Measurements from ENCODE around the gene TNFRSF25.

Gene TNFRSF25, protein sequence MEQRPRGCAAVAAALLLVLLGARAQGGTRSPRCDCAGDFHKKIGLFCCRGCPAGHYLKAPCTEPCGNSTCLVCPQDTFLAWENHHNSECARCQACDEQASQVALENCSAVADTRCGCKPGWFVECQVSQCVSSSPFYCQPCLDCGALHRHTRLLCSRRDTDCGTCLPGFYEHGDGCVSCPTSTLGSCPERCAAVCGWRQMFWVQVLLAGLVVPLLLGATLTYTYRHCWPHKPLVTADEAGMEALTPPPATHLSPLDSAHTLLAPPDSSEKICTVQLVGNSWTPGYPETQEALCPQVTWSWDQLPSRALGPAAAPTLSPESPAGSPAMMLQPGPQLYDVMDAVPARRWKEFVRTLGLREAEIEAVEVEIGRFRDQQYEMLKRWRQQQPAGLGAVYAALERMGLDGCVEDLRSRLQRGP
- total RNA-seq = 125 to 342 (median 170) reads per million in 9 experiments

DNA sequence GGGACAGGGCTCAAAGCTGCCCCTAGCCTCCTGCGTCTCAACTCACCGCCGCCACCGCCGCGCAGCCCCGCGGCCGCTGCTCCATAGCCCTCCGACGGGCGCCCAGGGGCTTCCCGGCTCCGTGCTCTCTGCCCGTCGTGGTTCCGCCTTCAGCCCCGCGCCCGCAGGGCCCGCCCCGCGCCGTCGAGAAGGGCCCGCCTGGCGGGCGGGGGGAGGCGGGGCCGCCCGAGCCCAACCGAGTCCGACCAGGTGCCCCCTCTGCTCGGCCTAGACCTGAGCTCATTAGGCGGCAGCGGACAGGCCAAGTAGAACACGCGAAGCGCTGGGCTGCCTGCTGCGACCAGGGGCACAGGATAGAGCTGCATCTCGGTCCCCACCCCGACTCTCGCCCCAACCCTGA is at the start of gene TNFRSF25:
TSS of gene TNFRSF25 (minus strand) at position 151 of the 400 bp plus-strand sequence. CDS start at position 85, 66 bp downstream.
- ATAC-seq (replicated peaks) (peak; percentile 75), DNase-seq (peak; percentile 40 to 63 (median 52))
- H3K27me3 Mint-ChIP-seq = peaks cover 9% of the 10 kb centered on the region in 2 donors
- peak within 1 kb of the TSS; percentile 89 to 97 for H3K27ac Mint-ChIP-seq
- no peaks in the 10 kb centered on the region for H3K9me3 Mint-ChIP-seq
- H3K36me3 Mint-ChIP-seq (ENCODE audit: insufficient read depth) = peaks cover 45% of the 10 kb centered on the region
- H3K4me3 Mint-ChIP-seq = peak within 1 kb of the TSS; percentile 83 to 86
- H3K4me1 Mint-ChIP-seq (ENCODE audit: low read depth in 2 of 2) = peaks cover 14 to 24% of the 10 kb centered on the region in 2 donors

DNA sequence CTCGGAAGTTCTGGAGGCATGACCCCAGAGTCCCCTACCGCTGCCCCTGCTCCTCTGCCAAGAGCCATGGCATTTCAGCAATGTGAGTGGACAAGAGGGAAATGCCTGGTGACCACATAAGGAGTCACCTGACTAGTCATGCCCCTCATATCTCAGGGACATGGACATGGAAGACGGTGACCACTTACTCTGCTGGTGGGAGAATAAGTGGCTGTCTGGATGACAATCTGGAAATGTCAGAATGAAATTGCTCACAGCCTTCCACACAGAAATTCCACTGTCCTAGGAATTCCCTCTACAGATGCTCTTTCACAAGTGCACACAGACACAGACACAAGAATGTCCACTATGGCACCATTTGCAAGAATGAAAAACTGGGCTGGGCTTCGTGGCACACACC is 49.8 kb upstream of the TNFRSF25 start:
- Mint-ChIP-seq H3K27me3 (no peaks in the 10 kb centered on the region), H3K4me3 (no peak overlapping the region), H3K36me3 (ENCODE audit: insufficient read depth) (no peaks in the 10 kb centered on the region), H3K27ac (no peak overlapping the region), H3K9me3 (no peaks in the 10 kb centered on the region), H3K4me1 (ENCODE audit: low read depth in 2 of 2) (no peaks in the 10 kb centered on the region)
- DNase-seq = no peak
- no peak for ATAC-seq (replicated peaks)

DNA sequence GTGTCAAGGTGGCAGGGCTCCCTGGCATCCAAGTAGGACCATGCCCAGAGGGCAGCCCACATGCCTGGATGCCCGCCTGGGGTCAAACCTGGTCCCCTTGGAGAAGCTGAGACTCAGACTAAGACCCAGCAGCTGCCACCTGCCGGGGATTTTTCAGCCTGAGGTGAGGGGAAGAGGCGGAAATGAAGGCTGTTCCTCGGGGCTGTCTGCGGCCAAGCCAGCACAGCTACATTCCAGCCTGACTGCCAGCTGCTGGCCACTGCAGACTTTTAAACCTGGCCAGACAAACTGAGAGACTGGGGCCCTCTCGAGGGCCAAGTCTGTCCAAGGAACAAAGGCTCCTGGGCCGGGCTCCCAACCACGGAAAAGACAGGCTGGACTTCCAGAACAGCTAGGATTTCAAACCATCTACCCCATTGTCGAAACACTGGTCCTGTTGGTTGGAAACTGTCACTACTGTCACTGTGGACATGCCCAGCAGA is 47.4 kb upstream of the TNFRSF25 start:
- ATAC-seq (replicated peaks) (no peak), DNase-seq (no peak)
- Mint-ChIP-seq H3K4me3 (no peak overlapping the region), H3K4me1 (ENCODE audit: low read depth in 2 of 2) (no peaks in the 10 kb centered on the region), H3K27ac (no peak overlapping the region), H3K27me3 (peaks cover 0 to 5% of the 10 kb centered on the region in 2 donors), H3K9me3 (no peaks in the 10 kb centered on the region), H3K36me3 (ENCODE audit: insufficient read depth) (no peaks in the 10 kb centered on the region)

DNA sequence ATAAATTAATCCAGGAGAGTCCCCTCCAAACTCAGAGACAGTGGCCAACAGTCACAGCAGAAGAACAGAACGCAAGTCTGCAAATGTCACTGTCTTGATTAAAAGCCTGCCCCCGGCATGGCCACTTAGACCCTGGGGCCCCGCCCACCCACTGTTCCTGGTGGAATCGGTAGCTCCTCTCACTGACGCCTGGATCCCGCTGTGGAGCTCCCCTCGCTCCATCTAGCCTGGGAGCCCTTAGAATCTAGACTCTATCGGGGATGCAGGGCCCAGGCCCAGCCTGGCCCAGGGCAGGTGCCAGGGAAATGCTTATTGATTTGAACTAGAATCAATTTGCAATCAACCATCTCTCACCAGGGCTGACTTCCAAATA is 46.9 kb upstream of the TNFRSF25 start:
- no peak overlapping the region for H3K27ac Mint-ChIP-seq
- H3K36me3 Mint-ChIP-seq (ENCODE audit: insufficient read depth) = no peaks in the 10 kb centered on the region
- no peaks in the 10 kb centered on the region for H3K4me1 Mint-ChIP-seq (ENCODE audit: low read depth in 2 of 2)
- H3K27me3 Mint-ChIP-seq = peaks cover 0 to 8% of the 10 kb centered on the region in 2 donors
- H3K4me3 Mint-ChIP-seq = no peak overlapping the region
- DNase-seq = no peak
- no peak for ATAC-seq (replicated peaks)
- H3K9me3 Mint-ChIP-seq = no peaks in the 10 kb centered on the region

DNA sequence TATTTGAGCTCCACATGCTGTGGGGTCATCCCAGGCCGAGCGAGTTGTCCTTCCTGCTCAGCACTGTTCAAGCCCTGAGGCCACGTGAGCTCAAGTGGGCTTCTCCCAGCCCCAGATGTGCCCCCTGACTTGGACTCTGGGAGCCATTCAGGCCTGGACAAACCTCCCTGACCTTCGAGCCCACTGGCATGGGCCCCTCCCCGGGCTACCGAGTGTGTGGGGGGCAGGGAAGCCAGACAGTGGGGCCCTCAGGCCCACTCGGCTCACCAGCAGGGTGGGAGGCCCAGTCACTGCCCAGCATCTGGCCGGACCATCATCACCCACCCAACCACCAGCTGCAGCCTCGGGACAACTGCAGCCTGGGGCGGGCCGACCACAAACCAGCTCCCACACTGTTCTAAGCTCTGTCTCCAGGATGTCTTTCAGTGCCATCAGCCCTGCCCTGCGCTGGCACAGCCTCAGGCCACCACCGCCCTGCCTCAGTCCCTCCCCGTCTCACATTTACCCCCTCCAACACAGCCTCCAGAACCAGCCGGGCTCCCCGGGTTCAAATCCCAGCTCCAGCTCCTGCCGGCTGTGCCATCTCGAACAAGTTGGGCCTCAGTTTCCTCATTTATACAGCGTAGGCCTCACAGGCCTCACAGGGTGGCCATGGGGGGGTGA is 46.4 kb upstream of the TNFRSF25 start:
- no peak for ATAC-seq (replicated peaks)
- Mint-ChIP-seq H3K4me3 (no peak overlapping the region), H3K4me1 (ENCODE audit: low read depth in 2 of 2) (no peaks in the 10 kb centered on the region), H3K9me3 (no peaks in the 10 kb centered on the region), H3K36me3 (ENCODE audit: insufficient read depth) (no peaks in the 10 kb centered on the region), H3K27ac (no peak overlapping the region), H3K27me3 (peaks cover 0 to 8% of the 10 kb centered on the region in 2 donors)
- no peak for DNase-seq

DNA sequence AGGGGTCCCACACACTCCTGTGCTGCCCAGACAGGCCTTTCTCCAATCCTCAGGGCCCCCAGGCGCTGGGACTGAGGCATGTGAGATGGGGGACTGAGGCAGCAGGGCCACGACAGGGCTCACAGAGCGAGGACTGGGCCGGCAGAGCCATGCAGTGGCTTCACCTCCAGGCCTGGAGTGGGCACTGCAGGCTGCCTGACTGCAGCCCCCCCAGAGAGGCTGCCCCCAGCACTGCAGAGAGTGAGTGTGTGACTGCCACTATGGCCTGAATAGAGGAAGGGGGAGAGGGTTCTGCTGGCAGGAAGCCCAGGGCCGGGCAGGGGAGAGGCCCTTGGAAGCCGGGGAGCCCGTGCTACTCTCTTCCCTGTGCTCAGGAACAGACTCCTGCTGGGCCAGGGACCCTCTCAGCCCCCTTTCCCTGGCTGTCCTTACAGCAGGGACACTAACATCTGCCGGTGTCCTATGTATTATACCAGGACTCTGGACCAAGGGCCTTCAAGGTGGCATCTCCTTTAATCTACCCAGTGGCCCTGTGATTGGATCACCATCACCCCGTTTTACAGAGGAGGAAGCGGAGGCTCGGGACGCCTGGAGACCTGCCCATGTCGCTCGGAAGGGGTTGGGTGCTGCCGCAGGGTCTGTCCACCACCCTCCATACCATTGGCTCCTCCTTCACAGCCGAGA is 45.7 kb upstream of the TNFRSF25 start:
- Mint-ChIP-seq H3K27ac (no peak overlapping the region), H3K4me3 (no peak overlapping the region), H3K27me3 (peaks cover 5 to 14% of the 10 kb centered on the region in 2 donors), H3K9me3 (no peaks in the 10 kb centered on the region), H3K4me1 (ENCODE audit: low read depth in 2 of 2) (no peaks in the 10 kb centered on the region), H3K36me3 (ENCODE audit: insufficient read depth) (no peaks in the 10 kb centered on the region)
- no peak for DNase-seq
- ATAC-seq (replicated peaks) = no peak

DNA sequence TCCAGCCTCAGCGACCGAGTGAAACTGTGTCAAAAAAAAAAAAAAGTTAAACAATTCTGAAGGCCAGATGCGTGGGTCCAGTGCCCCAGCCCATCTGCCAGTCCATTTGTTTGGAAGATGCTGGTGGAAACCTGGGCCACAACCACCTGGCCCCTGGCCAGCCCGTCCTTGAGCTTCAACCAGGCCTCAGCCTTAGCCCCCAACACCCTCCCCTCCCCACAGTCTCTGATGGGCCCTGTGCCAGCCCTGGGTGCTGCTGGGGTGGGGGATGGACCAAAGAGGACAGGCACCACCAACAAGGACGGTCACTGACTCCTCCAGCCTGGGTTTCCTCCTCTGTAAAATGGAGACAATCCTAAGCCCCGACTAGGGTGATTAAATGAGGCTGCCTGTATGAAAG is 45.1 kb upstream of the TNFRSF25 start:
- H3K27me3 Mint-ChIP-seq = peaks cover 8 to 18% of the 10 kb centered on the region in 2 donors
- H3K4me3 Mint-ChIP-seq = no peak overlapping the region
- H3K27ac Mint-ChIP-seq = no peak overlapping the region
- H3K36me3 Mint-ChIP-seq (ENCODE audit: insufficient read depth) = no peaks in the 10 kb centered on the region
- no peaks in the 10 kb centered on the region for H3K9me3 Mint-ChIP-seq
- H3K4me1 Mint-ChIP-seq (ENCODE audit: low read depth in 2 of 2) = no peaks in the 10 kb centered on the region
- DNase-seq = no peak
- ATAC-seq (replicated peaks) = no peak

DNA sequence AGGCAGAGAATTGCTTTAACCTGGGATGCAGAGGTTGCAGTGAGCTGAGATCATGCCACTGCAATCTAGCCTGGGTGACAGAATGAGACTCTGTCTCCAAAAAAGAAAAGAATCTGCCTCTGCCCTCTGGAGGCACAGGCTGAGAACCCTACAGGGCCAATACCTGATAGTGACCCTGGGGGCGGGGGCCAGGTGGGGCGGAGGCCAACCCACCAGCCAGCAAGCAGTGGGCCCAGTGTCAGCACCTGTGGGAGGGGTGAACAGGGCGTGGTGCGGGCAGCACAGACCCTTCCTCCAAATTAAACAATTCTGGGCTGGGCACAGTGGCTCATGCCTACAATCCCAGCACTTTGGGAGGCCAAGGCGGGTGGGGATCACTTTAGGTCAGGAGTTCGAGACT is 44.5 kb upstream of the TNFRSF25 start:
- Mint-ChIP-seq H3K36me3 (ENCODE audit: insufficient read depth) (no peaks in the 10 kb centered on the region), H3K9me3 (no peaks in the 10 kb centered on the region), H3K27me3 (peaks cover 9 to 21% of the 10 kb centered on the region in 2 donors), H3K4me1 (ENCODE audit: low read depth in 2 of 2) (no peaks in the 10 kb centered on the region), H3K27ac (no peak overlapping the region), H3K4me3 (no peak overlapping the region)
- ATAC-seq (replicated peaks) (no peak), DNase-seq (no peak)

DNA sequence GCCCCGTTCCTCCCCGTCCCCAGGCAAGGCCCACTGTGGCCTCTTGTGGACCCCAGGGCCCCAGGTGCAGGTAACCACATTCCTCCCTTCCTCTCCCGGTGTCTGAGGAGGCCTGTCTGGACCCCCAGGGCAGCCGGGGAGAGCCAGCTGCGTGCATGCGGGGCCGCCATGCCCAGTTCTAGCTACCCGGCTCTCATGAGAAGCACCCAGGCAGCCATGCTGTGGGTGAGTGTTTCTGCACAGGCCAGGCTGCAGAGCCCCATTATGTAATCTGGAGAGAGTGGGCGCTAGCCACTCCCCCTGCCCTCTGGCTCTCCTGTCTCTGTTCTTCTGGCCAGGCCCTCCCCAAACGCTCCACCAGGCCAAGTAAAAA is 43.9 kb upstream of the TNFRSF25 start:
- Mint-ChIP-seq H3K4me1 (ENCODE audit: low read depth in 2 of 2) (no peaks in the 10 kb centered on the region), H3K27ac (no peak overlapping the region), H3K27me3 (peaks cover 13 to 27% of the 10 kb centered on the region in 2 donors), H3K4me3 (no peak overlapping the region), H3K36me3 (ENCODE audit: insufficient read depth) (no peaks in the 10 kb centered on the region), H3K9me3 (no peaks in the 10 kb centered on the region)
- DNase-seq = no peak
- ATAC-seq (replicated peaks) = no peak

DNA sequence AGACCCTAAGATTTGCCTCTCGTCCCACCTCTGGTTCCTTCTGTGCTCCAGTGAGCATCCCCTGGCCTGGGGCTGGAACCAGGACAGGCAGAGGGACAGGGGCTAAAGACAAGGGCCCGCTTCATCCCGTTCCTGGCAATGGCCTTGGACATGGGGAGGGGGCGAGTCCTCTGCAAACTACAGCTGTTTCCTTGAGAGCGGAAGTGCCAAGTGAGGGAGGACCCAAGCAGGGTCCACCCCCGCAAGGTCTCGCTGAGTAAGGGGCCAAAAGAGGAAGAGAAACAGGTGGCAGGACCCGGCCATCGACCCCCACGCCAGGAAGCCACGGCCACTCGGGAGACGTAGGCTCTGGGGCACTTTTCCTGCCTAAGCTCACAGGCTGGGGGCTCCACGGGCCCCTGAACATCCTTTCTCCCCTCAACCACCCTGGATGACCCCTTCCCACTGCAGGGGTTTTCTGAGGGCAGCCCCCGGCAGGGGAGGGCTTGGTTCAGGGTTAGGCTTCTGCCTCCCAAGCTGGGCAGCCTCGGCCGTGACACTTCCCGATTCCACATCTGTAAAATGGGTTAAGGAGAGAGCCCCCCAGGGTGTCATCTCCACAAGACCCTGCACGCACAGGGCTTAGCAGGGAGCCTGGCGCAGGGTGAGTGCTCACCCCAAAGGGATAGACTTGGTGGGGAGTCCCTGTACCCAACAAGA is 43.4 kb upstream of the TNFRSF25 start:
- DNase-seq (no peak), ATAC-seq (replicated peaks) (no peak)
- H3K27me3 Mint-ChIP-seq = peaks cover 13 to 31% of the 10 kb centered on the region in 2 donors
- H3K9me3 Mint-ChIP-seq = no peaks in the 10 kb centered on the region
- H3K36me3 Mint-ChIP-seq (ENCODE audit: insufficient read depth) = no peaks in the 10 kb centered on the region
- H3K4me1 Mint-ChIP-seq (ENCODE audit: low read depth in 2 of 2) = no peaks in the 10 kb centered on the region
- H3K4me3 Mint-ChIP-seq = no peak overlapping the region
- no peak overlapping the region for H3K27ac Mint-ChIP-seq

DNA sequence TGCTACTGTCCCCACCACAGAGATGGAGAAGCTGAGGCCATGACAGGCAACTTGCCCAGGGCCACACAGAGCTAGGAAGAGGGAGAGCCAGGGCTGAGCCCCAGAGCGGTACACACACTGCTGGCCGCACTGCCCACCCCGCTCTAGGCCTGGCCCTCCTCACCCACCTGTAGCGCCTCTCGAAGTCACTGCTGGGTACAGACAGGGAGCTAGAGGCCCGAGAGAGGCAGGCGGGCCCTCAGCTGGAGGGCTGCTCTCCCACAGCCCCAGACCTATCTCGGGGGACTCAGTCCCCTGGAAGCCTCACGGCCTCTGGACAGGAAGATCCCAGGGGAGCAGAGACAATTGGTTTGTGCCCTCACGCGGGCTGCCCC is 42.8 kb upstream of the TNFRSF25 start:
- no peak overlapping the region for H3K27ac Mint-ChIP-seq
- H3K27me3 Mint-ChIP-seq = peaks cover 13 to 37% of the 10 kb centered on the region in 2 donors
- DNase-seq (no peak), ATAC-seq (replicated peaks) (no peak)
- no peaks in the 10 kb centered on the region for H3K9me3 Mint-ChIP-seq
- H3K36me3 Mint-ChIP-seq (ENCODE audit: insufficient read depth) = no peaks in the 10 kb centered on the region
- H3K4me3 Mint-ChIP-seq = no peak overlapping the region
- H3K4me1 Mint-ChIP-seq (ENCODE audit: low read depth in 2 of 2) = no peaks in the 10 kb centered on the region

DNA sequence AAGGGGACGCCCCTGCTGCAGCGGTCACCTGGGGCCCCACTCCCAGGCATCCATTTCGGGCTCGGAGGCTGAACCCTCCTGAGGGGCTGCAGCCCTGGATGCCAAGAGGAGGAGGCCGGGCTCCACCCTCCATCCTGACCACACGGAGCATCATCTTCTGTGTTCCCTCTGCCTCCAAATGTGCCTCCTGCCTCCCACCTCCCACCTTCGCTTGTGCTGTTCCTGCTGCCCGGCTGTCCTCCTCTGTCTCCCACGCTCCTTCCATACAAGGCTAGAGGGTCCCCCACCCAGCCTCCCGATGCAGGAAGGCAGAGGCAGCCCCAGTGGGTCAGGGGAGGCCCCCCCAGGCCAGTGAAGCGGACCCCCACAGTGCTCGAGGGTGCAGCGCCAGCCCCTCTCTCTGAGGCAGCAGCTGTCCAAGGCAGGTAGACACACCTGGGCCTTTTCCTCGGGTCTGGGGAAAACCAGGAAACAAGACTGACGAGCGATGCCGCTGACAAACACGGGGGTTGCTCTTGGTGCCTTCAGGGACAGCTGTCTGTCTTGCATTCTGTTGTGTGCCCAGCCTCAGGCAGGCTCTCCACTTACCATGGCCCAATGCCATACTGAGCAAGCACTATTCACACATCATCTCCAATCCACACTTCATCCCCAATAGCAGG is 42.3 kb upstream of the TNFRSF25 start:
- ATAC-seq (replicated peaks) = no peak
- H3K27ac Mint-ChIP-seq = no peak overlapping the region
- no peak for DNase-seq
- no peaks in the 10 kb centered on the region for H3K4me1 Mint-ChIP-seq (ENCODE audit: low read depth in 2 of 2)
- H3K9me3 Mint-ChIP-seq = no peaks in the 10 kb centered on the region
- H3K4me3 Mint-ChIP-seq = no peak overlapping the region
- peaks cover 13 to 39% of the 10 kb centered on the region in 2 donors for H3K27me3 Mint-ChIP-seq
- H3K36me3 Mint-ChIP-seq (ENCODE audit: insufficient read depth) = no peaks in the 10 kb centered on the region

DNA sequence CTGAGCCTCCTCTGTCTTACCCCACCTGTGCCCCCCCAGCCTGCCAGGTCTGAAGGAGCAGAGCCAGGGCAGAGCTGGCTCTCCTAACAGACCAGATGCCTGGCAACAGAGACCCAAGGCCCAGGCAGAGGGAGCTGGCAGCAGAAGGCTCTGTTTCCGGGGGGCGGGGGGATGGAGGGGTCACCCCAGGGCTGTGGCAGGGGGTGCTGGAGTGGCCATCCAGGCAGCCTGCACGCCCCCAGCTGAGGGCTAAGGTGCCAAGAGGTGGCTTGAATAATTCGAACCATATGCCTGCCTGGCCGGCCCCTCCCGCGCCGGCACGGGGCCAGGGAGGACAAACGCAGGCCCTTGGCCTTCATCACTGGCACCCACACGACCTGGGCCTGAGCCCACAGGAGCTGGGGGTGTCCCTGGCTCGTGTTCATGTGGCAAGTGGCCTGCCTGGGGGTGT is 41.5 kb upstream of the TNFRSF25 start:
- Mint-ChIP-seq H3K27ac (no peak overlapping the region), H3K27me3 (peaks cover 13 to 39% of the 10 kb centered on the region in 2 donors), H3K4me1 (ENCODE audit: low read depth in 2 of 2) (no peaks in the 10 kb centered on the region), H3K36me3 (ENCODE audit: insufficient read depth) (no peaks in the 10 kb centered on the region), H3K9me3 (no peaks in the 10 kb centered on the region), H3K4me3 (no peak overlapping the region)
- no peak for DNase-seq
- no peak for ATAC-seq (replicated peaks)

All from effector memory CD8-positive, alpha-beta T cell (primary cell).